Measurements from ENCODE around the gene DNAJB8. TPM values are rescaled to one million over a fixed set of nuclear protein-coding genes. Genes with fewer than 3 reads are reported as not detected.

DNAJB8 gene
- total and polyA plus RNA-seq, 7 donors: not detected

DNA sequence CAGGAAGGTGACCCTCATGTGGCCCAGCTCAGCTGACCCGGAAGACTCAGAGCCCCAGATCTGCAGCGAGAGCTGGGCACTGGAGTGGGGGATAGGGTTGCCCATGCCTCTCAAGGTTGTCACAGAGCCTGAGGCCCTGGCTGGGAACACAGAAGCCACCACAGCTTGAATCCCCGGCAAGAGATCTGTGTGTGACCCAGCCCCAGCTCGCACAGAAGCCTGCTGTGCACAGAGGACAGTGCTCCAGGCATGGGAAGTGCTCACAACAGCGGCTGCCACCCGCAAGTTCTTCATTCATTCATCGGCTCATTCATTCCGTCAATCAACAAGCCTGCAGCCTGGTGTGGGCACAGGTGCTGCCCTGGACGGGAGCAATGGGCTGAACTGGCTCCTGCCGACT lies 36.4 kb downstream of the DNAJB8 start:
- WGBS, 2 donors: 79 to 89% methylated on average over 10 of the region's 10 CpGs
- H3K27me3 ChIP-seq: peaks cover 13 to 88% (median 62%) of the 10 kb centered on the region in 3 donors

DNA sequence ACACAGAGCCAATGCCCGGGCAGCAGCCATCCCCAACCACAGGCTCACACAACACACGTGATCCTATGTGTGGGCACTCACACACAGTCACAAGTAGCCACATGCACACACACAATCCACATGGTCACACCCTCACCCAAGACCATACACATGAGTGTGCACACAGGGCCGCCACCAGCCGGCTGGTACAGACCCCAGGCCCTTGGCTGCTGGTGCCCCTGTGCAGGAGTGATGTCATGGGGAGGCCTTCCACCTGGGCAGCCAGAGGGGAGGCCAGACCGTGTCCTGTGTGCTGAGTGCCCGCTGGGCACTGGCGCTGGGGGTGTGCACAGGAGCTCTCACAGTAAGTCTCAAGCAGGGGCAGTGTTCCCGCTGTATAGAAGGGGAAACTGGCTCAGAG lies 36.9 kb downstream of the DNAJB8 start:
- Histone ChIP-seq H3K9me3 (no peaks in the 10 kb centered on the region), H3K36me3 (no peaks in the 10 kb centered on the region), H3K4me1 (peaks cover 0 to 22% (median 20%) of the 10 kb centered on the region in 4 donors), H3K27me3 (peaks cover 13 to 87% (median 62%) of the 10 kb centered on the region in 3 donors), H3K27ac (no peak overlapping the region), H3K4me3 (no peak overlapping the region)
- TF ChIP-seq POLR2AphosphoS5 (IDR thresholded peaks at IDR 0.05): no peak
- TF ChIP-seq POLR2A (IDR thresholded peaks at IDR 0.05): no peak
- TF ChIP-seq, protein P1, sequence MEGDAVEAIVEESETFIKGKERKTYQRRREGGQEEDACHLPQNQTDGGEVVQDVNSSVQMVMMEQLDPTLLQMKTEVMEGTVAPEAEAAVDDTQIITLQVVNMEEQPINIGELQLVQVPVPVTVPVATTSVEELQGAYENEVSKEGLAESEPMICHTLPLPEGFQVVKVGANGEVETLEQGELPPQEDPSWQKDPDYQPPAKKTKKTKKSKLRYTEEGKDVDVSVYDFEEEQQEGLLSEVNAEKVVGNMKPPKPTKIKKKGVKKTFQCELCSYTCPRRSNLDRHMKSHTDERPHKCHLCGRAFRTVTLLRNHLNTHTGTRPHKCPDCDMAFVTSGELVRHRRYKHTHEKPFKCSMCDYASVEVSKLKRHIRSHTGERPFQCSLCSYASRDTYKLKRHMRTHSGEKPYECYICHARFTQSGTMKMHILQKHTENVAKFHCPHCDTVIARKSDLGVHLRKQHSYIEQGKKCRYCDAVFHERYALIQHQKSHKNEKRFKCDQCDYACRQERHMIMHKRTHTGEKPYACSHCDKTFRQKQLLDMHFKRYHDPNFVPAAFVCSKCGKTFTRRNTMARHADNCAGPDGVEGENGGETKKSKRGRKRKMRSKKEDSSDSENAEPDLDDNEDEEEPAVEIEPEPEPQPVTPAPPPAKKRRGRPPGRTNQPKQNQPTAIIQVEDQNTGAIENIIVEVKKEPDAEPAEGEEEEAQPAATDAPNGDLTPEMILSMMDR (IDR thresholded peaks at IDR 0.05): no peak
- TF ChIP-seq EP300 (IDR thresholded peaks at IDR 0.05): no peak
- intact Hi-C loops (cut with DNase I): no loop called here
- no peak for DNase-seq
- WGBS, 2 donors: 87 to 90% methylated on average over 8 of the region's 8 CpGs

More for the DNA sequence above, 36.4 kb downstream of the DNAJB8 start:
- Histone ChIP-seq H3K4me3 (no peak overlapping the region), H3K4me1 (peaks cover 0 to 22% (median 20%) of the 10 kb centered on the region in 4 donors), H3K27ac (no peak overlapping the region), H3K36me3 (no peaks in the 10 kb centered on the region), H3K9me3 (no peaks in the 10 kb centered on the region)
- intact Hi-C loops (cut with DNase I): no loop called here
- TF ChIP-seq, protein P1 (IDR thresholded peaks at IDR 0.05): no peak
- TF ChIP-seq POLR2AphosphoS5 (IDR thresholded peaks at IDR 0.05) (no peak), POLR2A (IDR thresholded peaks at IDR 0.05) (no peak), EP300 (IDR thresholded peaks at IDR 0.05) (no peak)
- no peak for DNase-seq

DNA sequence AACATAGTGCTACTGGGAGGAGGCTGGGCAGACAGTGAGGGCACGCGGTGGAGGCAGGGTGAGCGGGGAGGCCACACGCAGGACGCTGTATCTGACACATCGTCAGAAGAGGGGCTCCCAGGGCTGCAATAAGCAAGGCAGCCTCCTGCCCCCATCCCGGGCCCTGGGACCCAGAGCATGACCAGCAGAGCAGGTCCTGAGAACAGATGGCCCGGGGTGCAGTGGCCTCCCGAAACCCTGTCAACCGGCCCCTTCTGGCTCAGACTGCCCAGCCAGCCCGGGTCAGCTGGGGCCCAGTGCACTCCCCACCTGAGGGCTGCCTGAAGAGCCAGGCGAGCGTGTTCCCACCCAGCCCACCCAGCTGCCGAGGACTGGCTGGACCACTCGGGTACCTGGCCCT lies 37.4 kb downstream of the DNAJB8 start:
- no peaks in the 10 kb centered on the region for H3K36me3 ChIP-seq
- no peak overlapping the region for H3K27ac ChIP-seq
- 91% methylated on average over 15 of the region's 15 CpGs for whole genome bisulfite sequencing, 2 donors
- intact Hi-C loops (cut with DNase I): no loop called here
- peaks cover 0 to 22% (median 20%) of the 10 kb centered on the region in 4 donors for H3K4me1 ChIP-seq
- no peaks in the 10 kb centered on the region for H3K9me3 ChIP-seq
- no peak for DNase-seq
- TF ChIP-seq POLR2A (IDR thresholded peaks at IDR 0.05): no peak
- TF ChIP-seq EP300 (IDR thresholded peaks at IDR 0.05): no peak
- TF ChIP-seq, protein P1 (IDR thresholded peaks at IDR 0.05): no peak
- TF ChIP-seq POLR2AphosphoS5 (IDR thresholded peaks at IDR 0.05): no peak
- peaks cover 13 to 83% (median 62%) of the 10 kb centered on the region in 3 donors for H3K27me3 ChIP-seq
- H3K4me3 ChIP-seq: no peak overlapping the region

DNA sequence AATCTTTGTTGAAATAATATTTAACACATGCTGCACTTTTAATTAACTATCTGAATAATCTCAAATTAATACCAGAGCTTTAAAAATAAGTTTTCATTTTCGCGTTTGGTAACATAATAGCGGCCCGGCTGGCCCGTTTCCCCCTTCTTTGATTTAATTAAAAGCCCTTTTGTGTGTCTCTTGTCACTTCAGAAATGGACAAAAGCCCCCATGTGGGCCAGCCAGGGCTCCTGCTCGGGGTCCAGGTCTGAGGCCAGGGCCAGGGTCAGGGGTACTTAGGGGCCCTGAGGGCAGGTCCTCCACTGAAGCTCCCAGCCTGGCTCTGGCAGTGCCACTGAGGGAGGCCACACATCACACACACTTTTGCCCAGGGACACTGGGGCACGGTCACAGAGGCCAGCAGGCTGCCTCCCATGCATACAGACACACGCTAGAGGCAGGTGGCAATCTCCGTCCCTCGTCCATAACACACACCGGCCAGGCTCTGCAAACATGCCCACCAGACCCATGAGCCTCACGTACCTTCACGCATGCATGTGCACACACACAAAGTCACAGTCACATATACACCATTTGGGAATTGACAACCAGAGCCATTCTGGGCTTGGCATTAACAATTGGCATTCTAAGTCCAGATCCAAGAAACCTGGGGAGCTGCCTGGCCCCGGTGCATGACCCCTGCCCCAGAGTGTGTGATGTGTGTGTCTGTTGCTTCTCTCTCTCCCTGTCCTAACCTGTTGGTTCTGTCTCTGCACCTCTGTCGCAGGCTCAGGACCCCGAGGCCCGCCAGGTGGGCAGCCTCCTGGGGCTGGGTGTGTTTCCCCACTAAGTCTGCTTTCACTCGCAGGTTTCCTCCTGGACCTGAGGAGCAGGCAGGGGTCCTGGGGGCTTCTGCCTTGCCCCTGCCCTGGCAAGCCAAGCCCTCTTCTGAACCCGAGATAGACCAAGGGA lies 38.5 kb downstream of the DNAJB8 start:
- Histone ChIP-seq H3K36me3 (no peaks in the 10 kb centered on the region), H3K4me3 (no peak overlapping the region), H3K27me3 (peaks cover 10 to 71% (median 52%) of the 10 kb centered on the region in 3 donors), H3K9me3 (no peaks in the 10 kb centered on the region), H3K27ac (no peak overlapping the region), H3K4me1 (peaks cover 0 to 20% (median 18%) of the 10 kb centered on the region in 4 donors)
- 90 to 92% methylated on average over 19 of the region's 19 CpGs for WGBS, 2 donors
- no peak for TF ChIP-seq EP300 (IDR thresholded peaks at IDR 0.05)
- TF ChIP-seq, protein P1 (IDR thresholded peaks at IDR 0.05): no peak
- TF ChIP-seq POLR2AphosphoS5 (IDR thresholded peaks at IDR 0.05): no peak
- TF ChIP-seq POLR2A (IDR thresholded peaks at IDR 0.05): no peak
- intact Hi-C loops (cut with DNase I): no loop called here
- DNase-seq: no peak
